Body of pancreas (tissue), 4 donors: ENCODE results near the gene COL18A1.

Experiments
- CTCF ChIP-seq, 7 experiments: fragments of 450-650 bp in 4 of 7; fragments of 200-600 bp in 3 of 7; sonication (generic) in 3 of 7; IDR thresholded peaks; one replicate each; pipeline ENCODE4 v1.5.1; 2016 to 2019; ENCODE audit warnings: antibody characterized with exemption in 7 of 7
- POLR2A ChIP-seq, 3 donors: fragments of 450-650 bp; IDR thresholded peaks; one replicate each; pipeline ENCODE4 v1.6.1; 2016; ENCODE audit warnings: antibody characterized with exemption in 3 of 3, mild to moderate bottlenecking in 2 of 3

DNA sequence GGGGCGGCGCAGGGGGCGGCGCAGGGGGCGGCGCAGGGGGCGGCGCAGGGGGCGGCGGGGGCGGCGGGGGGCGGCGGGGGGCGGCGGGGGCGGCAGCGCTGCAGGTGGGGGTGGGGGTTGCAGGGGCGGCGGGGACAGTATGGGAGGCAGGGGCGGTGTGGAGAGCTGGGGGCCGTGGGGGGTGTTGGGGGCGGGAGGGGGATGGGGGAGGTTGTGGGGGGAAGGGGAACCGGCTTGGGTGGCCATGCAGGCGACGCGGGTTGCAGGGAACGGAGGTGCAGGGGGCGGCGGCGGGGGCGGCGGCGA lies 150.2 kb downstream of the COL18A1 start:
- TF ChIP-seq CTCF (IDR thresholded peaks at IDR 0.05) (no peak), POLR2A (IDR thresholded peaks at IDR 0.05) (no peak)
